Stimulated activated CD4-positive, alpha-beta T cell treated with anti-CD3 and anti-CD28 coated beads, TNF-alpha, amount 100 ng/mL, for 1 hour (primary cell): ENCODE measurements around the gene GLP1R.
"Not testable (repeated sequence)": the region's sequence is repeated elsewhere in the genome, so short reads cannot be mapped to it uniquely, and the experiment has no call there.

ENCODE experiments used
- DNase-seq, 3 donors: peaks; one replicate each; pipeline ENCODE4 v3.0.0-alpha.2; 2020; ENCODE audit warnings: low read depth in 3 of 3, low spot score in 1 of 3

The GLP1R gene

DNA sequence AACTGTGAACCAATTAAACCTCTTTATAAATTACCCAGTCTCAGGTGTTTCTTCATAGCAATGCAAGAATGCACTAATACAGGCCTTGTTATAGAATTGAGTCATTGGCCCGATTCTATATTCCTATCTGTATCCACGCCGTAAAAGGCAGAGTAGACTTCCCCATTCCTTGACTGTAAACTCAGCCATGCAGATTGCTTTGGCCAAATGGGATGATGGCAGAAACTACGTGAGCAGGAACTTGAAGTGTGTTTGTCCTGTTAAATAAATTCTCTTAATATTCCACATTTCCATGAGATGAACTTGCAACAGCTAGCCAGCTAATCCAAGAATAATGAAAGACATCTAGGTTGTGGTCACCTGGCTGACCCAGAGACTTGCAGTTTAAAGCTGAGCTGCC is 70.3 kb downstream of the GLP1R start:
- no peak for DNase-seq

DNA sequence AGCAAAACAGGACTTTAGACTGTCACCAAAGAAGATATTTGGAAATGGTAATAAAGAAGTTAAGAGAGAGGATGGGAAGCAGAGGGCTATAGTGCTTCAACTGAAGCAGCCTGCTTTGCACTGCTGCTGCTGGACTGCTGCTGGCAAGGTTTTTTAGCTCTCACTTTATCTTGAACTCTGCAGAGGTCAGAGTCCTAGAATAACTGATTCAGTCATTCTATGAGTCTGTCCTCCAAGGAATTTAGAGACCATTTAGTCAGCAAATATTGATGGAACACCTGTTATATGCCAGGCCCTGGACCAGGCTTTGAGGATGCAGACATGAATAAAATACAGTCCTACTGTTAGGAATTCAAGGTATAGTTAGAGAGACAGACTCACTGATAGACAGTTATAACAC is 75.5 kb downstream of the GLP1R start:
- DNase-seq = no peak

DNA sequence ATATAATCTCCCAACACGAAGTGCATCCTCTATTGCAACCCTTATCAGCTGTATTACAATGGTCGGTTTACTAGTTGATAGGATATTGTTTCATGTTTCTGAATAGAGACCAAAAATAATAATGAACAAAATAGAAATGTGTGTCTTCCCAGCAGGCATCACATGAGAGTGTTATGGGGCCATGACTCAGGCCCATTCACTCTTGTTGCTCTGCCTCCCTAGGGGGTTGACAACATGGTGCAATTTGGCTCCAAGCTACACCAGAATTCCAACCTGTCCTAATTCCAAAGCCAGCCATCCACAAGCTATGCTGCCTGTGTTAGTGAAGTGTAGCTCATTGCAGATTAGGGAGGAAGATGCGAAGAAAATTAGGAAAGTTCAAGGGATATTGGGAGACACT is 79.5 kb downstream of the GLP1R start:
- no peak for DNase-seq

DNA sequence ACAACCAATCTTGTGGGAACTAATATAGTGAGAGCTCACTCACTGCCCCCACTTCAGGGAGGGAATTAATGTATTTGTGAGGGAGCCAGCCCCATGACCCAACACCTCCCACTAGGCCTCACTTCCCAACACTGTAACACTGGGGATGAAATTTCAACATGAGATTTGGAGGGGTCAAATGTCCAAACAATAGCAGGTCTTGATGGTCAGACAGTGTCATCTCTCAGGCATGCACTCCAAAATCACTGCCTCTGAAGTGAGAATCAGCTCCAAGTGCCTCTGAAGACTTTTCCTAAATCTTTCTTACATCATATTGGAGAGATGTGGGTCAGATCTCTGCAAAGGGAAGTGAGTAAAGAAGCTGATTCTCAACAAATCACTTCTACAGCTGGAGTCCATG is 80.3 kb downstream of the GLP1R start:
- no peak for DNase-seq

GRCh38 chr6:39130691-39131090 is 82.1 kb downstream of the GLP1R start:
- DNase-seq = no peak

- DNase-seq = not testable (repeated sequence)
Observed at GRCh38 chr6:39134761-39135160, 86.2 kb downstream of the GLP1R start.

- DNase-seq = not testable (repeated sequence)
Observed at GRCh38 chr6:39136207-39136606, 87.6 kb downstream of the GLP1R start.

- DNase-seq = no peak
Observed at GRCh38 chr6:39137245-39137644, 88.7 kb downstream of the GLP1R start.
